CD4-positive, alpha-beta T cell treated with Interleukin-15 for 1 hour (primary cell): ENCODE results near the gene KRTAP5-7.
"Not testable (repeated sequence)": the region's sequence is repeated elsewhere in the genome, so short reads cannot be mapped to it uniquely, and the experiment has no call there.

Experiments
- DNase-seq: peaks from one replicate; pipeline ENCODE4 v3.0.0-alpha.2; 2020

The KRTAP5-7 gene

GRCh38 chr11:71498091-71498490, 29.0 kb upstream of the KRTAP5-7 start:
- DNase-seq, result no peak

GRCh38 chr11:71499125-71499524, 27.9 kb upstream of the KRTAP5-7 start:
- no peak for DNase-seq

- no peak for DNase-seq
Observed at GRCh38 chr11:71499546-71499945, 27.5 kb upstream of the KRTAP5-7 start.

GRCh38 chr11:71500601-71501021, 26.5 kb upstream of the KRTAP5-7 start:
- no peak for DNase-seq

GRCh38 chr11:71501071-71501985, 25.7 kb upstream of the KRTAP5-7 start:
- DNase-seq, result no peak

- no peak for DNase-seq
Observed at GRCh38 chr11:71502026-71502425, 25.0 kb upstream of the KRTAP5-7 start.

GRCh38 chr11:71502871-71503435, 24.1 kb upstream of the KRTAP5-7 start:
- DNase-seq, result no peak

GRCh38 chr11:71504531-71504930, 22.5 kb upstream of the KRTAP5-7 start:
- DNase-seq, result no peak

- no peak for DNase-seq
Observed at GRCh38 chr11:71505001-71505400, 22.1 kb upstream of the KRTAP5-7 start.

GRCh38 chr11:71505781-71506180, 21.3 kb upstream of the KRTAP5-7 start:
- no peak for DNase-seq

- no peak for DNase-seq
Observed at GRCh38 chr11:71507102-71507501, 20.0 kb upstream of the KRTAP5-7 start.

- DNase-seq, result no peak
Observed at GRCh38 chr11:71518506-71519471, 8.3 kb upstream of the KRTAP5-7 start.

- no peak for DNase-seq
Observed at GRCh38 chr11:71519546-71519945, 7.5 kb upstream of the KRTAP5-7 start.

- no peak for DNase-seq
Observed at GRCh38 chr11:71525188-71525937, 1.7 kb upstream of the KRTAP5-7 start.

- DNase-seq, result no peak
Observed at GRCh38 chr11:71525938-71526495, 1.1 kb upstream of the KRTAP5-7 start.

- DNase-seq, result no peak
Observed at GRCh38 chr11:71527576-71528210, 626 bp downstream of the KRTAP5-7 start.

GRCh38 chr11:71530602-71531001, 3.5 kb downstream of the KRTAP5-7 start:
- DNase-seq, result no peak

GRCh38 chr11:71532036-71532610, 5.1 kb downstream of the KRTAP5-7 start:
- no peak for DNase-seq

GRCh38 chr11:71534711-71535608, 7.9 kb downstream of the KRTAP5-7 start:
- DNase-seq, result not testable (repeated sequence)

- no peak for DNase-seq
Observed at GRCh38 chr11:71535825-71536224, 8.8 kb downstream of the KRTAP5-7 start.
